ENCODE data around the gene WASHC2A.
"Not testable (repeated sequence)": the region's sequence is repeated elsewhere in the genome, so short reads cannot be mapped to it uniquely, and the experiment has no call there.

Gene WASHC2A

DNA sequence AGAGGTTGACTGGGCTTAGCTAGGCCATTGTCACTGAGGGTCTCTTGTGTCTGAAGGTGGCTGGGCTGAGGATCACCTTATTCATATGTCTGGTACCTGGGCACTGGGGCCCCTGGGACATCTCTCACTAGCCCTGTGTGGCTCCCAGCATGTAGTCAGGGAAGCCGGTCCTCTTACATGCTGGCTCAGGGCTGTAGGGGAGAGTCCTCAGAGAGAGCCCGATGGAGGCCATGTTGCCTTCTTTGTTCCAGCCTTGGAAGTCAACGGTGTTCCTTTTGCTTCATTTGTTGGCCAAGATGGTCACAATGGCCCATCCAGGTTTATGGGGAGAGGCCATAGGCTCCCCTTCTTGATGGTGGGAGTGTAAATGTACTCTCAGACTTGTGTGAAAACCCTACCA lies 34.0 kb downstream of the WASHC2A start:
- H3K9me3 Mint-ChIP-seq, H3K27me3 Mint-ChIP-seq, DNase-seq, H3K36me3 Mint-ChIP-seq, H3K27ac Mint-ChIP-seq, H3K4me3 Mint-ChIP-seq, H3K4me1 Mint-ChIP-seq, CTCF ChIA-PET: not testable (repeated sequence)

DNA sequence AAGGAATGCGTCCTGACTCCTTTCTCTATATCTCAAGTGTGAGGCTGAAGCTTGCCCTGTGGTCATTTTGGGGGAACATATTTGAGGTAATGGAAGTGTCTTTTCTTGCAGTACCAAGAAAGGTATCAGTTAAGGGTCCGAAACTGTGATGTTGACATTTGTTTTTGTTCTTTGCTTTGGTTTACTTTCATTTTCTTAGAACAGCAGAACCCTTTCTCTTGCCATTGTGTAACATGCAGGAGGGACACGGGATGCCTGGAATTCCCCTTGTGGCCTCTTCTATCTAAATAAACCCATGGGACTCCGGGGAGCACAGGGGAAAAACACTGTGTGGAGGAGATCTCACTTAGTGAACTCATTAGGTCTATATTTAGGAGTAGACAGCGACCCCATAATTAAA lies 34.5 kb downstream of the WASHC2A start:
- CTCF ChIA-PET, H3K4me3 Mint-ChIP-seq, H3K36me3 Mint-ChIP-seq, H3K4me1 Mint-ChIP-seq, H3K27ac Mint-ChIP-seq, H3K9me3 Mint-ChIP-seq, DNase-seq, H3K27me3 Mint-ChIP-seq: not testable (repeated sequence)

GRCh38 chr10:50108999-50109698 lies 41.4 kb downstream of the WASHC2A start:
- H3K4me1 Mint-ChIP-seq, H3K4me3 Mint-ChIP-seq, H3K27me3 Mint-ChIP-seq, H3K9me3 Mint-ChIP-seq, H3K27ac Mint-ChIP-seq, CTCF ChIA-PET, DNase-seq, H3K36me3 Mint-ChIP-seq: not testable (repeated sequence)

DNA sequence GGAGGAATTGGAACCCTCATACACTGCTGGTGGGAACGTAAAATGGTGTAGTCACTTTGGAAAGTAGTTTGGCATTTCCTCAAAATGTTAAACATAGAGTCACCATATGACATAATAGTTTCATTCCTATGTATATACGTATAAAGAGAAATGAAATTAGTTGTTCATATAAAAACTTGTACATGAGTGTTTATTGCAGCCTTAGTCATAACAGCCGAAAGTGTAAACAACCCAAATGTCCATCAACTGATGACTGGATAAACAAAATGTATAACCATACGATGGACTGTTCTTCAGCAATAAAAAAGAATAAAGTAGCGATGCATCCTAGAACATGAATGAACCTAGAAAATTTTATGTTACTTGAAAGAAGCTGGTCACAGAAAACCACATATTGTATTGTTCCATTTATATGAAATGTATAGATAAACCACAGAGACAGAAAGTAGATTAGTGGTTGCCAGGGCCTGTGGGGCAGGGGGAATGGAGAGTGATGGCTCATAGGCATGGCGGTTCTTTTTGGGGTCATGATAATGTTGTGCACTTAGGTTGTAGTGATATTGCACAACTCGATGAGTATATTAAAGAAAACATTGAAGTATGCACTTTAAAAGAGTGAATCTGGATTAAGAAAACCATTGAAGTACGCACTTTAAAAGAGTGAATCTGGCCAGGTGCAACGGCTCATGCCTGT lies 44.8 kb downstream of the WASHC2A start:
- H3K27me3 Mint-ChIP-seq, H3K9me3 Mint-ChIP-seq, CTCF ChIA-PET, H3K27ac Mint-ChIP-seq, DNase-seq, H3K4me1 Mint-ChIP-seq, H3K4me3 Mint-ChIP-seq, H3K36me3 Mint-ChIP-seq: not testable (repeated sequence)

GRCh38 chr10:50126765-50127164 lies 59.0 kb downstream of the WASHC2A start:
- H3K27me3 Mint-ChIP-seq, CTCF ChIA-PET, H3K9me3 Mint-ChIP-seq, DNase-seq, H3K27ac Mint-ChIP-seq, H3K4me3 Mint-ChIP-seq, H3K4me1 Mint-ChIP-seq: not testable (repeated sequence)
- peaks cover 27% of the 10 kb centered on the region for H3K36me3 Mint-ChIP-seq

DNA sequence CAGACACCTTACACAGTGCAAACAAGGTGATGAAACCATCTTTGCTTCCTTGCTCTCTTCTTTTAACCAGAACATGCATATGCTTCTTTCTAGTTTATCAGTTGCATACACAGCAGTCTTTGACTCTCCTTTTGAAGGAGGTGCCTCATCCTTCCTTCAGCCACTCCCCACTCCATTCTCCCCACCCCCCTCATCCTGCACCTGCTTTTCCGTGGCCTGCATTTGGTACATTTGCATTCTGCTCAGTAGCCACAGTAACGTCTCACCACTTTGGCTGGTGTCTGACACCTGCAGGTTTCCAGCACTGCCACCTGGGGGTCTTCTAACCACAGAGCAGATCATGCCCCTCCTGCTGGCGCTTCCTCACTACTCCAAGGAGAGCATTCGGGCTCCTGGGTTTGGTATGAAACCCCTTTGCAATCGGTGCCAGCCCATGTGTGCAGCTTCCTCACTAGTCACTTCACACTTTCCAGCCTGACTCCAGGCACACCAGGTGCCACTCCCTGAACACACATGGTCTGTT lies 60.1 kb downstream of the WASHC2A start:
- H3K4me1 Mint-ChIP-seq, H3K9me3 Mint-ChIP-seq, H3K27me3 Mint-ChIP-seq, H3K4me3 Mint-ChIP-seq, CTCF ChIA-PET, H3K27ac Mint-ChIP-seq, DNase-seq: not testable (repeated sequence)
- H3K36me3 Mint-ChIP-seq: peaks cover 35% of the 10 kb centered on the region

DNA sequence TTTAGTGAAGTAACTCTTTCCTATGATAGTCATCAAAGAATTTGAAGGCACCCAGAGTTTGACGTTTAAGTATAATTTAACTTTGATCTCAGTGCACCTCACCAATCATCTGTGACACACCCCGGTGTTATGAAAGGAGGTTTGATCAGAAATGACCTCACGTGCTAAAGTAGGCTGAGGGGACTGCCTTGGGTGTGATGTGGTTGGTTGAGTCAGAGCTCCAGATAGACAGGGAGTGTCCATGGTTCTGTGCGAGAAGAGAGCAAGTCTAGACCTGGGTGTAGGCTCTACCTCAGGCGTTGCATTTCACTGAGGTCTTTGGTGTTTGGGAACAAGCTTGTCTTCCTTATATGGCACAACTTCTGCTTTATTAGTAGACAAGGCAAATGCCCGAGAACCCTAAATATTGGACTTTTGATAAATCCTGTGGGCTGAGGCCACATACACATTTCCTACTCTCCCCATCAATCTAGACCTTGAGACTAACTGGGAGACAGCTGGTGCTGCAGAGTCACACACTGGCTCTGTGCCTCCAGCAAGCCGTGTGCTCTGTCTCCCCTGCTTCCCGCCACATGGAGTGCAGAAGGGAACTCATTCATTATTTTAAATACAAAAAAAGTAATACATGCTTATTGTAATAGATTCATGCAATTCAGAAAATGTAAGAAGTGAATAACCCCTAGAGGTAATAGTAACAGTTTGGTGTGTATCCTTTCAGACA lies 63.7 kb downstream of the WASHC2A start:
- H3K9me3 Mint-ChIP-seq, H3K27me3 Mint-ChIP-seq, DNase-seq, H3K4me1 Mint-ChIP-seq, H3K27ac Mint-ChIP-seq, CTCF ChIA-PET, H3K4me3 Mint-ChIP-seq: not testable (repeated sequence)
- H3K36me3 Mint-ChIP-seq: peaks cover 36% of the 10 kb centered on the region

DNA sequence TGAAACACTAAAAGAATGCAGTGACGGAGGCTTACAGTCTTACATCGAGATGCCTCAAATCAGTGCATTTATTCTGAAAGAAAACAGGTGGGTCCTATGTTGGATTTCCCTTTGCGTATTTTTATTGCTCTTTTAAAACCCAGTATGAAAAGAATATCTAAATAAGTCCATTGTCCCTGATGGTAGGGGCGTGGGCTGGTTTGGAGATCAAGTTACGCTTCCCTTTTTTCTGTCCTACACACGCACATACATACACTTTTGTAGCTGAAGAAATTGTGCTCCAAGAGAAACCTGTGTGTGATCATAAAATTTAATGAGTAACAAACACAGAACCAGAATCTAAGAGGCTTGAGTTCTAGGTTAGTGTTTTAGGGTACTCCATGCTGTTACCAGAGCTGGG lies 64.6 kb downstream of the WASHC2A start:
- H3K27ac Mint-ChIP-seq, DNase-seq, H3K4me1 Mint-ChIP-seq, H3K27me3 Mint-ChIP-seq, H3K9me3 Mint-ChIP-seq, H3K4me3 Mint-ChIP-seq, CTCF ChIA-PET: not testable (repeated sequence)
- H3K36me3 Mint-ChIP-seq: peaks cover 34% of the 10 kb centered on the region

DNA sequence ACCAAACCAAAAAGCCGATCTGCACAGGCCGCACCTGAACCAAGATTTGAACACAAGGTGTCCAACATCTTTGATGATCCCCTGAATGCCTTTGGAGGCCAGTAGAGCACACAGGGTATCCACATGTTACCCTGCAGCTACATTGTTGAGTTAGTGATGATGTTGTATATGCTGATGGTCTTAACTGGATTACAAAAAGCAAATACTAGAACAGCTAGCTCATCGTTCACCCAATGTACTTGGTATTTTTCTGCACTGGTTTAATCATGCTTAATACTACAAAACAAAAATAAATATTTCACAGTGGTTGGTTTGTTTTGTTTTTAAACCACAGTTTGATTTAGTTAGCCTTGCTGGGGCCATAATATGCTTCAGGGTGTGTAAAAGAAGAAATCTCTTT lies 65.1 kb downstream of the WASHC2A start:
- CTCF ChIA-PET: not testable (repeated sequence)
- H3K36me3 Mint-ChIP-seq: peaks cover 34% of the 10 kb centered on the region

DNA sequence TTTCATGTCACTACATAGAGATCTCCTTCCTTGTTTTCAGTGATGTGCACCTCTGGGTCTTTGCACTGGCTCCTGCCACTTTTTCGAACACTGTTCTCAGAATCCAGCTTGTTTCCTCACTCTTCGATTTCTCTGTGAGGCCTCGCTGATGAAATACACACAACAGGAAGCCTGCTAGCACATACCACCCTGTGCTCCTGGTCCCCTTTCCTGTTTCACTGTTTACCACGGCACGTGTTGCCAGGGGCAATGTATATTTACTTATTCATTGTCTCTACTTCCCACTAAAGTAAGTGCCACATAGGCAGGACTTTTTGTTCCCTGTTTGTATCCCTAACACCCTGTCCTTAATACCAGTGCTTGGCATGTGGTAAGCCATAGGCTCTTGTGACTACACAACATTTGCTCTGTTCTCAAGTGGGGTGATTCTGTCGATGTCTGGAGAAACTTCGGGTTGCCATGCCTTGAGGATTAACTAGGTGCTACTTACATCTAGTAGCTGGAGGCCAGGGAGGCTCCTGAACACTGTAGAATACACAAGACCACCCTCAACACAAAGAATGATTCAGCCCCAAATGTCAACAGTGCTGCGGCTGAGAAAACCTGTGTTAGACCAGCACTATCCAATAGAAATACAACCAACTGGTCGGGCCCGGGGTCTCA lies 75.9 kb downstream of the WASHC2A start:
- peak; percentile 33 for DNase-seq
- H3K9me3 Mint-ChIP-seq, H3K36me3 Mint-ChIP-seq, H3K4me3 Mint-ChIP-seq, H3K27me3 Mint-ChIP-seq, CTCF ChIA-PET: not testable (repeated sequence)
- Mint-ChIP-seq H3K27ac (peak overlapping the region; percentile 37), H3K4me1 (peaks cover 11% of the 10 kb centered on the region)

More for the DNA sequence above, 65.1 kb downstream of the WASHC2A start:
- not testable (repeated sequence) for H3K27me3 Mint-ChIP-seq, H3K4me1 Mint-ChIP-seq, H3K4me3 Mint-ChIP-seq, DNase-seq, H3K27ac Mint-ChIP-seq, H3K9me3 Mint-ChIP-seq

DNA sequence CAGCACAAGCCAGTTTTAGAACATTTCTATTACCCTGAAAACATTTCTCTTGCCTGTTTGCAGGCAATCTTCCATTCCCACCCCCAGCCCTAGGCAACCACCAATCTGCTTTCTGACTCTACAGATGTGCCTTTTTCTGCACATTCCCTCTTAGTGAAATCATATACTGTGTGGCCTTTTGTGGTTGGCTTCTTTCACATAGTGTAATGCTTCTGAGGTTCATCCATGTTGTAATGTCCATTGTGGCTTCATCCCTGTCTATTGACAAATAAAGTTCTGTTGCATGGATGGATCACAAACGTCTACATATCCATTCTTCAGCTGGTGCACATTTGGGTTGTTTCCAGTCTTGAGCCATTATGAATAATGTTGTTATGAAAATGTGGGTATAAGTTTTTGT lies 77.8 kb downstream of the WASHC2A start:
- H3K27ac Mint-ChIP-seq, CTCF ChIA-PET, H3K27me3 Mint-ChIP-seq: not testable (repeated sequence)

GRCh38 chr10:50152792-50153272 lies 85.1 kb downstream of the WASHC2A start:
- no peak for DNase-seq
- Mint-ChIP-seq H3K36me3 (no peaks in the 10 kb centered on the region), H3K4me3 (no peak overlapping the region), H3K9me3 (no peaks in the 10 kb centered on the region), H3K27me3 (peaks cover 28% of the 10 kb centered on the region), H3K4me1 (no peaks in the 10 kb centered on the region), H3K27ac (no peak overlapping the region)
- CTCF ChIA-PET: no interaction called here

More for the DNA sequence above, 77.8 kb downstream of the WASHC2A start:
- not testable (repeated sequence) for H3K4me3 Mint-ChIP-seq, H3K9me3 Mint-ChIP-seq, DNase-seq, H3K36me3 Mint-ChIP-seq
- H3K4me1 Mint-ChIP-seq: peaks cover 11% of the 10 kb centered on the region

DNA sequence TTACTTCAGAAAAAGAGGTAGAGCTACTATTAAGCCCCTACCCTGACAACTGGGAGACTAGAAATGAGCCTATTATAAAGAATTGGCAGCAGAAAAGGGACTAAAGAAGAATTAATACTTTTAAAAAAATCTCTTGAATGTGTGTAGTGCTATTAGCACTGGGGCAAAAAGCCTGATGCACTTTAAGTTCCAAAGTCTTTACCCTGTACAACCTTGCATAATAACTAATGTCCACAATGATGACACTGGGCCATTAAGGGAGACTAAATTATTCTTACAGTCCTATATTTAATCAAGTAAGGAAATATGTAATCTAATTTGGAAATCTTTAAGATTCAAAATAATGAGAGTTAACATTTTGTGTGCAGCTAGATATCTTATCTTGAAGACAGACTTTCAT lies 90.1 kb downstream of the WASHC2A start:
- H3K27me3 Mint-ChIP-seq: peaks cover 16% of the 10 kb centered on the region
- H3K27ac Mint-ChIP-seq, H3K9me3 Mint-ChIP-seq, CTCF ChIA-PET, H3K4me3 Mint-ChIP-seq, H3K4me1 Mint-ChIP-seq, DNase-seq, H3K36me3 Mint-ChIP-seq: not testable (repeated sequence)

GRCh38 chr10:50159856-50160255 lies 92.1 kb downstream of the WASHC2A start:
- H3K4me1 Mint-ChIP-seq, DNase-seq: not testable (repeated sequence)

More at GRCh38 chr10:50159856-50160255, 92.1 kb downstream of the WASHC2A start:
- H3K9me3 Mint-ChIP-seq, H3K27ac Mint-ChIP-seq, CTCF ChIA-PET, H3K4me3 Mint-ChIP-seq, H3K36me3 Mint-ChIP-seq, H3K27me3 Mint-ChIP-seq: not testable (repeated sequence)
